Naive thymus-derived CD4-positive, alpha-beta T cell (primary cell): ENCODE measurements around the gene RBMS3. TPM values are rescaled to one million over a fixed set of nuclear protein-coding genes. Genes with fewer than 3 reads are reported as not detected.

Source experiments
- ATAC-seq: fragments of 150-1000 bp; cut with Tn5 transposase; 2 replicates; pipeline ENCODE4 v1.10.0; 2021; ENCODE audit warnings: mild to moderate bottlenecking, moderate library complexity
- CTCF ChIA-PET: fragments of 350-600 bp; sonication (Branson Sonifier 250); formaldehyde crosslinking; loops from one replicate; lab custom pipeline; 2021; ENCODE audit warnings: antibody characterized with exemption; lab: Charles Lee
- POLR2A ChIA-PET: fragments of 350-600 bp; sonication (Branson Sonifier 250); formaldehyde crosslinking; loops from one replicate; lab custom pipeline; 2021; ENCODE audit warnings: antibody characterized with exemption, inconsistent platforms; lab: Charles Lee
- DNase-seq, 9 donors: peaks; one replicate each; pipeline versions ENCODE4 v3.0.0 to v3.0.0-alpha.2; 2020 to 2022; ENCODE audit warnings: mixed read lengths in 1 of 9
- H3K27ac ChIP-seq: one replicate; pipeline ENCODE4 v1.7.0; 2013; ENCODE audit warnings: mild to moderate bottlenecking, low read depth, low read length, moderate library complexity
- H3K27me3 ChIP-seq, 2 donors: one replicate each; pipeline ENCODE4 v1.7.0; 2013; ENCODE audit warnings: low read length in 2 of 2, mild to moderate bottlenecking in 2 of 2, moderate library complexity in 2 of 2; ENCODE audit not compliant: control insufficient read depth in 2 of 2, insufficient read depth in 2 of 2
- H3K36me3 ChIP-seq, 3 experiments: 1 replicate in 2 of 3; 2 replicates in 1 of 3; pipeline ENCODE4 v1.7.0; 2013; ENCODE audit warnings: low read length in 3 of 3, mild to moderate bottlenecking in 3 of 3, moderate library complexity in 1 of 3; ENCODE audit not compliant: insufficient read depth in 3 of 3, control insufficient read depth in 2 of 3
- H3K4me1 ChIP-seq, 2 donors: one replicate each; pipeline ENCODE4 v1.7.0; 2013; ENCODE audit warnings: low read length in 2 of 2, mild to moderate bottlenecking in 2 of 2, moderate library complexity in 1 of 2; ENCODE audit not compliant: control insufficient read depth in 2 of 2, insufficient read depth in 2 of 2
- H3K4me3 ChIP-seq: 2 replicates; pipeline ENCODE4 v1.7.0; 2013; ENCODE audit warnings: mild to moderate bottlenecking, low read length
- H3K9me3 ChIP-seq, 3 experiments: 1 replicate in 2 of 3; 2 replicates in 1 of 3; pipeline ENCODE4 v1.7.0; 2013; ENCODE audit warnings: low read length in 3 of 3; ENCODE audit not compliant: control insufficient read depth in 2 of 3
- H3K27ac Mint-ChIP-seq, 9 donors: one replicate each; pipeline ENCODE4 v1.8.0; 2020 to 2022; ENCODE audit warnings: mixed read lengths in 9 of 9, mild to moderate bottlenecking in 8 of 9, moderate library complexity in 5 of 9, inconsistent platforms in 2 of 9
- H3K27me3 Mint-ChIP-seq, 5 donors: one replicate each; pipeline ENCODE4 v1.8.0; 2021 to 2022; ENCODE audit warnings: mixed read lengths in 5 of 5, mild to moderate bottlenecking in 1 of 5
- H3K36me3 Mint-ChIP-seq, 5 donors: one replicate each; pipeline ENCODE4 v1.8.0; 2020 to 2022; ENCODE audit warnings: mixed read lengths in 5 of 5, mild to moderate bottlenecking in 3 of 5, inconsistent platforms in 1 of 5
- H3K4me1 Mint-ChIP-seq, 7 donors: one replicate each; pipeline ENCODE4 v1.8.0; 2020 to 2022; ENCODE audit warnings: mixed read lengths in 7 of 7, mild to moderate bottlenecking in 3 of 7, inconsistent platforms in 1 of 7
- H3K4me3 Mint-ChIP-seq, 10 donors: one replicate each; pipeline ENCODE4 v1.8.0; 2020 to 2022; ENCODE audit warnings: mild to moderate bottlenecking in 10 of 10, mixed read lengths in 10 of 10, moderate library complexity in 6 of 10, inconsistent platforms in 2 of 10
- H3K9me3 Mint-ChIP-seq, 11 donors: one replicate each; pipeline ENCODE4 v1.8.0; 2020 to 2022; ENCODE audit warnings: mixed read lengths in 11 of 11, mild to moderate bottlenecking in 4 of 11, inconsistent platforms in 1 of 11, moderate library complexity in 1 of 11
- intact Hi-C, 2 donors: fragments of 100-400 bp; cut with micrococcal nuclease; formaldehyde crosslinking; loops; one replicate each; pipeline ENCODE4 v1.15.1; 2023
- polyA plus RNA-seq, 2 donors: library from polyadenylated mRNA; unstranded; fragments of 300-500 nt; fragmentation: Illumina TruSeq; gene quantifications; one replicate each; pipeline ENCODE4 v1.2.3, GENCODE V29; 2021
- total RNA-seq, 6 experiments: library from RNA in 5 of 6; stranded (reverse) in 5 of 6; gene quantifications; 1 replicate in 5 of 6; 2 replicates in 1 of 6; pipeline ENCODE4 v1.2.3 and lab custom pipeline; 2021 to 2026

RBMS3 gene
- total and polyA plus RNA-seq, 7 experiments from 2014 or later, result 0.15 to 4.9 (median 0.49) TPM

GRCh38 chr3:29822071-29822470, 541.2 kb downstream of the RBMS3 start:
- Histone ChIP-seq H3K27me3 (peaks cover 0 to 3% of the 10 kb centered on the region in 2 donors), H3K4me1 (no peaks in the 10 kb centered on the region), H3K27ac (no peak overlapping the region), H3K9me3 (no peaks in the 10 kb centered on the region), H3K4me3 (no peak overlapping the region), H3K36me3 (no peaks in the 10 kb centered on the region)
- ATAC-seq (no peak), DNase-seq (no peak)
- H3K4me3 Mint-ChIP-seq, result no peak overlapping the region
- H3K4me1 Mint-ChIP-seq, result no peaks in the 10 kb centered on the region
- H3K36me3 Mint-ChIP-seq, result no peaks in the 10 kb centered on the region
- H3K9me3 Mint-ChIP-seq, result peaks cover 0 to 8% (median 0%) of the 10 kb centered on the region in 11 donors
- peaks cover 0 to 6% (median 5%) of the 10 kb centered on the region in 5 donors for H3K27me3 Mint-ChIP-seq
- CTCF ChIA-PET, result no interaction called here
- no peak overlapping the region for H3K27ac Mint-ChIP-seq
- POLR2A ChIA-PET, result no interaction called here
- intact Hi-C loops, result no loop called here

- Histone ChIP-seq H3K36me3 (no peaks in the 10 kb centered on the region), H3K4me3 (no peak overlapping the region), H3K27me3 (peaks cover 0 to 3% of the 10 kb centered on the region in 2 donors), H3K4me1 (no peaks in the 10 kb centered on the region), H3K27ac (no peak overlapping the region), H3K9me3 (no peaks in the 10 kb centered on the region)
- Mint-ChIP-seq H3K27ac (no peak overlapping the region), H3K27me3 (peaks cover 0 to 12% (median 7%) of the 10 kb centered on the region in 5 donors), H3K4me1 (no peaks in the 10 kb centered on the region), H3K36me3 (no peaks in the 10 kb centered on the region), H3K9me3 (peaks cover 0 to 8% (median 2%) of the 10 kb centered on the region in 11 donors), H3K4me3 (no peak overlapping the region)
- CTCF ChIA-PET, result no interaction called here
- POLR2A ChIA-PET, result no interaction called here
- DNase-seq (no peak), ATAC-seq (no peak)
- intact Hi-C loops, result no loop called here
These were observed 542.4 kb downstream of the RBMS3 start for GRCh38 chr3:29823233-29823632.

- no peak for DNase-seq
- Mint-ChIP-seq H3K36me3 (no peaks in the 10 kb centered on the region), H3K4me3 (no peak overlapping the region), H3K9me3 (peaks cover 0 to 13% (median 3%) of the 10 kb centered on the region in 11 donors), H3K4me1 (no peaks in the 10 kb centered on the region), H3K27ac (no peak overlapping the region), H3K27me3 (peaks cover 0 to 26% (median 12%) of the 10 kb centered on the region in 5 donors)
- ChIA-PET CTCF (no interaction called here), POLR2A (no interaction called here)
- no peak for ATAC-seq
- Histone ChIP-seq H3K27me3 (peaks cover 0 to 3% of the 10 kb centered on the region in 2 donors), H3K27ac (no peak overlapping the region), H3K36me3 (no peaks in the 10 kb centered on the region), H3K4me3 (no peak overlapping the region), H3K4me1 (no peaks in the 10 kb centered on the region), H3K9me3 (no peaks in the 10 kb centered on the region)
- intact Hi-C loops, result no loop called here
These were observed 545.8 kb downstream of the RBMS3 start for GRCh38 chr3:29826712-29827111.

GRCh38 chr3:29827756-29828155, 546.9 kb downstream of the RBMS3 start:
- peaks cover 0 to 26% (median 12%) of the 10 kb centered on the region in 5 donors for H3K27me3 Mint-ChIP-seq
- H3K4me3 ChIP-seq, result no peak overlapping the region

GRCh38 chr3:29829340-29829739, 548.5 kb downstream of the RBMS3 start:
- H3K36me3 Mint-ChIP-seq, result peaks cover 0 to 5% (median 0%) of the 10 kb centered on the region in 5 donors
- Histone ChIP-seq H3K27ac (no peak overlapping the region), H3K4me1 (no peaks in the 10 kb centered on the region), H3K9me3 (no peaks in the 10 kb centered on the region), H3K27me3 (peaks cover 0 to 3% of the 10 kb centered on the region in 2 donors), H3K36me3 (no peaks in the 10 kb centered on the region), H3K4me3 (no peak overlapping the region)
- intact Hi-C loops, result no loop called here
- CTCF ChIA-PET, result no interaction called here
- H3K27me3 Mint-ChIP-seq, result peaks cover 0 to 37% (median 12%) of the 10 kb centered on the region in 5 donors
- no peak for ATAC-seq
- DNase-seq, result no peak
- no peak overlapping the region for H3K4me3 Mint-ChIP-seq
- POLR2A ChIA-PET, result no interaction called here
- no peaks in the 10 kb centered on the region for H3K4me1 Mint-ChIP-seq
- peaks cover 0 to 27% (median 10%) of the 10 kb centered on the region in 11 donors for H3K9me3 Mint-ChIP-seq
- no peak overlapping the region for H3K27ac Mint-ChIP-seq

More at GRCh38 chr3:29827756-29828155, 546.9 kb downstream of the RBMS3 start:
- ATAC-seq (no peak), DNase-seq (no peak)
- ChIA-PET POLR2A (no interaction called here), CTCF (no interaction called here)
- Histone ChIP-seq H3K27ac (no peak overlapping the region), H3K27me3 (peaks cover 0 to 3% of the 10 kb centered on the region in 2 donors), H3K9me3 (no peaks in the 10 kb centered on the region), H3K36me3 (no peaks in the 10 kb centered on the region), H3K4me1 (no peaks in the 10 kb centered on the region)
- intact Hi-C loops, result no loop called here
- H3K9me3 Mint-ChIP-seq, result peaks cover 0 to 15% (median 3%) of the 10 kb centered on the region in 11 donors
- no peak overlapping the region for H3K27ac Mint-ChIP-seq
- no peaks in the 10 kb centered on the region for H3K36me3 Mint-ChIP-seq
- no peak overlapping the region for H3K4me3 Mint-ChIP-seq
- H3K4me1 Mint-ChIP-seq, result no peaks in the 10 kb centered on the region

GRCh38 chr3:29850641-29851040, 569.8 kb downstream of the RBMS3 start:
- ATAC-seq (no peak), DNase-seq (no peak)
- intact Hi-C loops, result no loop called here
- Mint-ChIP-seq H3K27me3 (peaks cover 0 to 33% (median 11%) of the 10 kb centered on the region in 5 donors), H3K36me3 (no peaks in the 10 kb centered on the region), H3K4me1 (no peaks in the 10 kb centered on the region), H3K27ac (no peak overlapping the region), H3K9me3 (peaks cover 0 to 10% (median 3%) of the 10 kb centered on the region in 11 donors), H3K4me3 (no peak overlapping the region)
- Histone ChIP-seq H3K36me3 (no peaks in the 10 kb centered on the region), H3K4me3 (no peak overlapping the region), H3K27ac (no peak overlapping the region), H3K9me3 (no peaks in the 10 kb centered on the region), H3K4me1 (no peaks in the 10 kb centered on the region), H3K27me3 (no peaks in the 10 kb centered on the region)
- ChIA-PET CTCF (no interaction called here), POLR2A (no interaction called here)

- POLR2A ChIA-PET, result no interaction called here
- H3K27me3 ChIP-seq, result no peaks in the 10 kb centered on the region
- peaks cover 0 to 10% (median 3%) of the 10 kb centered on the region in 11 donors for H3K9me3 Mint-ChIP-seq
- peaks cover 0 to 33% (median 11%) of the 10 kb centered on the region in 5 donors for H3K27me3 Mint-ChIP-seq
- ATAC-seq, result no peak
- H3K4me1 Mint-ChIP-seq, result no peaks in the 10 kb centered on the region
- H3K27ac Mint-ChIP-seq, result no peak overlapping the region
- H3K4me1 ChIP-seq, result no peaks in the 10 kb centered on the region
- H3K36me3 ChIP-seq, result no peaks in the 10 kb centered on the region
- no peak overlapping the region for H3K4me3 ChIP-seq
- intact Hi-C loops, result no loop called here
- no peak overlapping the region for H3K27ac ChIP-seq
- H3K4me3 Mint-ChIP-seq, result no peak overlapping the region
- H3K9me3 ChIP-seq, result no peaks in the 10 kb centered on the region
- H3K36me3 Mint-ChIP-seq, result no peaks in the 10 kb centered on the region
- CTCF ChIA-PET, result no interaction called here
- DNase-seq, result no peak
These were observed 571.9 kb downstream of the RBMS3 start for GRCh38 chr3:29852767-29853166.
